H1 (cell line): ENCODE measurements around the gene NLRP6. TPM values are rescaled to one million over a fixed set of nuclear protein-coding genes. Genes with fewer than 3 reads are reported as not detected.

Experiments used
- CTCF ChIA-PET: fragments of 300-600 bp; sonication (Branson Sonifier 250); formaldehyde crosslinking; loops from one replicate; lab custom pipeline; 2021; ENCODE audit not compliant: partially characterized antibody; lab: Charles Lee
- POLR2A ChIA-PET: fragments of 300-600 bp; sonication (Branson Sonifier 250); formaldehyde crosslinking; loops from one replicate; lab custom pipeline; 2021; ENCODE audit warnings: inconsistent platforms; ENCODE audit not compliant: partially characterized antibody; lab: Charles Lee
- DNase-seq, 2 experiments: peaks; one replicate each; pipeline versions ENCODE4 v3.0.0 to v3.0.0-alpha.2; 2010 to 2022; ENCODE audit warnings: low spot score in 2 of 2, low read depth in 1 of 2, mixed read lengths in 1 of 2
- FAIRE-seq: peaks from 2 replicates; lab custom pipeline; 2011; peaks lifted over from hg19 to GRCh38; lab: Jason Lieb, UNC
- H2AFZ ChIP-seq: 2 replicates; pipeline ENCODE4 v1.8.1; 2012; ENCODE audit warnings: low read length, inconsistent platforms
- H2AK5ac ChIP-seq: 2 replicates; pipeline ENCODE4 v1.6.1; 2013; ENCODE audit warnings: low read depth, low read length
- H2BK120ac ChIP-seq: replicated peaks from 2 replicates; pipeline ENCODE3; 2013; ENCODE audit warnings: low read depth, low read length, inconsistent platforms
- H2BK12ac ChIP-seq: 2 replicates; pipeline ENCODE4 v1.6.1; 2013; ENCODE audit warnings: low read depth, low read length
- H2BK15ac ChIP-seq: 2 replicates; pipeline ENCODE4 v1.6.1; 2013; ENCODE audit warnings: low read length
- H2BK20ac ChIP-seq: 2 replicates; pipeline ENCODE4 v1.6.1; 2013; ENCODE audit warnings: low read length
- H2BK5ac ChIP-seq: 2 replicates; pipeline ENCODE4 v1.6.1; 2013; ENCODE audit warnings: low read depth, low read length
- H3K14ac ChIP-seq: 2 replicates; pipeline ENCODE4 v1.6.1; 2013; ENCODE audit warnings: inconsistent platforms; ENCODE audit not compliant: insufficient read length
- H3K18ac ChIP-seq: 2 replicates; pipeline ENCODE4 v1.6.1; 2013; ENCODE audit warnings: low read length; ENCODE audit errors: extremely low read depth
- H3K23ac ChIP-seq: 2 replicates; pipeline ENCODE4 v1.6.1; 2013; ENCODE audit warnings: inconsistent platforms; ENCODE audit not compliant: insufficient read length
- H3K23me2 ChIP-seq: 2 replicates; pipeline ENCODE4 v1.6.1; 2013; ENCODE audit warnings: low read depth, low read length
- H3K27ac ChIP-seq: 2 replicates; pipeline ENCODE4 v1.6.1; 2011; ENCODE audit warnings: low read depth, low read length, inconsistent platforms
- H3K27me3 ChIP-seq, 4 experiments: replicated peaks in 1 of 4; 1 replicate in 1 of 4; 2 replicates in 3 of 4; pipeline versions ENCODE4 v1.6.1 to v1.8.1; 2011 to 2013; ENCODE audit warnings: low read length in 3 of 4, mild to moderate bottlenecking in 3 of 4, inconsistent platforms in 2 of 4, mixed read lengths in 2 of 4, moderate library complexity in 1 of 4; ENCODE audit not compliant: control insufficient read depth in 3 of 4, insufficient read depth in 3 of 4; ENCODE audit errors: extremely low read depth in 1 of 4
- H3K36me3 ChIP-seq, 4 experiments: 2 replicates each; pipeline versions ENCODE4 v1.6.1 to v1.8.1; 2011 to 2013; ENCODE audit warnings: mild to moderate bottlenecking in 4 of 4, low read length in 3 of 4, moderate library complexity in 2 of 4, control low read depth in 1 of 4, inconsistent platforms in 1 of 4; ENCODE audit not compliant: insufficient read depth in 4 of 4, control insufficient read depth in 2 of 4
- H3K4ac ChIP-seq: replicated peaks from 2 replicates; pipeline ENCODE3; 2013; ENCODE audit warnings: low read length, low read depth, mixed read lengths, inconsistent platforms; ENCODE audit not compliant: insufficient read length
- H3K4me1 ChIP-seq, 4 experiments: replicated peaks in 1 of 4; 1 replicate in 1 of 4; 2 replicates in 3 of 4; pipeline versions ENCODE4 v1.6.1 to v1.8.1; 2011 to 2013; ENCODE audit warnings: low read length in 3 of 4, inconsistent platforms in 2 of 4, mixed read lengths in 1 of 4; ENCODE audit not compliant: insufficient read depth in 4 of 4, control insufficient read depth in 3 of 4
- H3K4me2 ChIP-seq, 2 experiments: 2 replicates each; pipeline versions ENCODE4 v1.6.1 to v1.8.1; 2011 to 2013; ENCODE audit warnings: low read depth in 2 of 2, low read length in 2 of 2, control low read depth in 1 of 2, inconsistent platforms in 1 of 2, mild to moderate bottlenecking in 1 of 2; ENCODE audit not compliant: insufficient read depth in 1 of 2
- H3K4me3 ChIP-seq, 4 experiments: fragments of 200-600, 300-600 bp in 1 of 4; sonication (generic), shearing (Covaris generic), sonication (Bioruptor Twin) in 1 of 4; 2 replicates each; pipeline versions ENCODE4 v1.5.1 to v1.8.1; 2011 to 2016; ENCODE audit warnings: low read length in 4 of 4, low read depth in 3 of 4, control low read depth in 2 of 4, inconsistent platforms in 2 of 4, mild to moderate bottlenecking in 2 of 4, mixed read lengths in 1 of 4, moderate library complexity in 1 of 4; ENCODE audit not compliant: insufficient read depth in 2 of 4; ENCODE audit errors: extremely low read depth in 1 of 4
- H3K56ac ChIP-seq: replicated peaks from 2 replicates; pipeline ENCODE3; 2013; ENCODE audit warnings: low read depth, mild to moderate bottlenecking, mixed read lengths, low read length, inconsistent platforms; ENCODE audit not compliant: insufficient read length
- H3K79me1 ChIP-seq: 2 replicates; pipeline ENCODE4 v1.6.1; 2013; ENCODE audit warnings: low read depth, low read length, control low read depth
- H3K79me2 ChIP-seq, 2 experiments: 2 replicates each; pipeline versions ENCODE4 v1.6.1 to v1.8.1; 2012 to 2013; ENCODE audit warnings: low read length in 2 of 2, mild to moderate bottlenecking in 2 of 2, inconsistent platforms in 1 of 2; ENCODE audit not compliant: insufficient read depth in 2 of 2, control insufficient read depth in 1 of 2
- H3K9ac ChIP-seq, 4 experiments: replicated peaks in 1 of 4; 1 replicate in 1 of 4; 2 replicates in 3 of 4; pipeline versions ENCODE4 v1.6.1 to v1.8.1; 2011 to 2013; ENCODE audit warnings: low read depth in 3 of 4, low read length in 3 of 4, control low read depth in 2 of 4, mild to moderate bottlenecking in 2 of 4, moderate library complexity in 2 of 4, inconsistent platforms in 1 of 4; ENCODE audit errors: extremely low read depth in 1 of 4
- H3K9me3 ChIP-seq, 2 experiments: 2 replicates each; pipeline versions ENCODE4 v1.6.1 to v1.8.1; 2012 to 2013; ENCODE audit warnings: mild to moderate bottlenecking in 2 of 2, moderate library complexity in 2 of 2, control low read depth in 1 of 2, inconsistent platforms in 1 of 2, low read depth in 1 of 2, low read length in 1 of 2, mixed read lengths in 1 of 2; ENCODE audit not compliant: insufficient read depth in 2 of 2
- H4K20me1 ChIP-seq, 2 experiments: replicated peaks in 1 of 2; 2 replicates each; pipeline versions ENCODE3 to v1.8.1; 2011 to 2013; ENCODE audit warnings: inconsistent platforms in 2 of 2, low read length in 2 of 2, mild to moderate bottlenecking in 1 of 2; ENCODE audit not compliant: insufficient read depth in 2 of 2, control insufficient read depth in 1 of 2
- H4K5ac ChIP-seq: 2 replicates; pipeline ENCODE4 v1.6.1; 2013; ENCODE audit warnings: low read length, low read depth, mixed read lengths, inconsistent platforms; ENCODE audit not compliant: insufficient read length
- H4K8ac ChIP-seq: 2 replicates; pipeline ENCODE4 v1.8.0; 2013; ENCODE audit warnings: mild to moderate bottlenecking, moderate library complexity, low read length, inconsistent platforms; ENCODE audit not compliant: insufficient read depth; ENCODE audit errors: extremely low read depth
- H4K91ac ChIP-seq: replicated peaks from 2 replicates; pipeline ENCODE3; 2013; ENCODE audit warnings: low read length, mixed read lengths, inconsistent platforms; ENCODE audit not compliant: insufficient read length
- CTCF ChIP-seq, 3 experiments: IDR thresholded peaks; 1 replicate in 2 of 3; 2 replicates in 1 of 3; pipeline versions ENCODE4 v1.5.1 to v1.6.1; 2011; ENCODE audit warnings: low read length in 3 of 3, mild to moderate bottlenecking in 3 of 3, inconsistent platforms in 2 of 3, low read depth in 1 of 3, moderate library complexity in 1 of 3; ENCODE audit not compliant: insufficient read depth in 1 of 3; ENCODE audit errors: control extremely low read depth in 1 of 3
- EZH2 ChIP-seq: fragments of 200-600 bp; sonication (generic); IDR thresholded peaks from 2 replicates; pipeline ENCODE4 v1.7.1; 2012; ENCODE audit warnings: low read depth, mild to moderate bottlenecking, moderate library complexity, low read length, inconsistent platforms; ENCODE audit not compliant: severe bottlenecking
- RAD21 ChIP-seq, 2 experiments: IDR thresholded peaks in 1 of 2; conservative IDR thresholded peaks in 1 of 2; 2 replicates each; pipeline ENCODE4 v1.6.1; 2011; ENCODE audit warnings: low read depth in 2 of 2, low read length in 2 of 2, improper control_type of control experiment in 1 of 2, inconsistent platforms in 1 of 2, mild to moderate bottlenecking in 1 of 2, moderate library complexity in 1 of 2
- WGBS, 2 experiments: shearing (Covaris generic) in 1 of 2; methylation state at CpG; one replicate each; pipeline versions ENCODE4 v1.1.6 to v1.1.7; 2013 to 2015; ENCODE audit warnings: low lambda C conversion rate in 2 of 2, mixed read lengths in 2 of 2, inconsistent platforms in 1 of 2, low coverage in 1 of 2, missing lambda C conversion rate in 1 of 2; ENCODE audit not compliant: insufficient replicate concordance in 2 of 2, insufficient coverage in 1 of 2, insufficient read length in 1 of 2; ENCODE audit errors: extremely low coverage in 1 of 2, missing lambda C conversion rate in 1 of 2; 5-methylcytosine and 5-hydroxymethylcytosine counted together
- polyA plus RNA-seq, 7 experiments: library from polyadenylated mRNA; depleted of rRNA in 3 of 7; stranded (reverse) in 5 of 7; unstranded in 2 of 7; fragments of >200 nt in 5 of 7; fragments of 200-250 nt in 2 of 7; gene quantifications; 1 replicate in 5 of 7; 2 replicates in 1 of 7; 4 replicates in 1 of 7; pipeline versions ENCODE4 v1.2.1 to v1.2.3, GENCODE V29; 2011 to 2013; ENCODE audit warnings: missing spikeins in 2 of 7, mixed read lengths in 2 of 7
- total RNA-seq: library from RNA; stranded (reverse); fragmentation: NEBNext Ultra II Directional; extraction: Animal tissue kit (Norgen Biotek cat#: 25700); gene quantifications from 2 replicates; pipeline ENCODE4 v1.2.1, GENCODE V29; 2021

NLRP6 gene
- total and polyA plus RNA-seq, 2 of the 8 experiments (the other 6 are each of a cell fraction or from before 2014, with no cell fraction given), result not detected

GRCh38 chr11:257766-258493 is 20.3 kb upstream of the NLRP6 start:
- Histone ChIP-seq H4K8ac (no peak overlapping the region), H3K23me2 (peaks cover 6% of the 10 kb centered on the region; the same call in 1 of the 2 replicates), H3K36me3 (peaks cover 0 to 8% (median 3%) of the 10 kb centered on the region in 4 experiments; a peak in 4 of 8 replicates), H2BK15ac (no peak overlapping the region), H2BK12ac (no peak overlapping the region), H3K27me3 (no peaks in the 10 kb centered on the region), H3K4me1 (no peaks in the 10 kb centered on the region), H3K18ac (no peak overlapping the region), H3K4ac (no peak overlapping the region), H3K9me3 (no peaks in the 10 kb centered on the region), H3K56ac (no peak overlapping the region), H4K20me1 (no peaks in the 10 kb centered on the region), H3K9ac (no peak overlapping the region), H2BK5ac (no peak overlapping the region), H3K79me1 (no peaks in the 10 kb centered on the region), H3K23ac (no peak overlapping the region), H4K91ac (peak overlapping the region; percentile 42), H3K4me2 (no peak overlapping the region), H3K4me3 (no peak overlapping the region), H2AFZ (no peak overlapping the region), H3K14ac (no peak overlapping the region), H2BK120ac (no peak overlapping the region), H3K27ac (no peak overlapping the region), H3K79me2 (no peaks in the 10 kb centered on the region), H4K5ac (no peak overlapping the region), H2AK5ac (no peak overlapping the region), H2BK20ac (no peak overlapping the region)
- WGBS, 2 experiments, result 91% methylated on average over 14 of the region's 15 CpGs; no CpG with 5 or more reads in 1 of the 2 experiments
- CTCF ChIA-PET, result interaction anchor here (0.7 to 2.3 kb wide), 8 partner anchors 8 to 54 kb away, joined by 3 to 7 read pairs (median 3); no protein-coding TSS in a partner anchor
- FAIRE-seq (no peak), DNase-seq (no peak)
- TF ChIP-seq CTCF (IDR thresholded peaks at IDR 0.05; ENCODE audit: control extremely low read depth in 1 of 3, insufficient read depth in 1 of 3, low read depth in 1 of 3, low read length in 3 of 3), result peak in 1 of 3 experiments; percentile 21; a peak in 1 of 4 replicates
- TF ChIP-seq EZH2, result no peak
- peak; percentile 19 to 35 for TF ChIP-seq RAD21 (IDR thresholded peaks at IDR 0.05 in 1 of 2, conservative IDR thresholded peaks at IDR 0.05 in 1 of 2; ENCODE audit: low read depth in 2 of 2, low read length in 2 of 2)
- POLR2A ChIA-PET, result interaction anchor here (1.3 to 2.3 kb wide), 2 partner anchors 41 to 97 kb away, joined by 3 to 6 read pairs; partner anchors contain the start of gene IFITM5
